Measurements from ENCODE around the gene RFX2.

The RFX2 gene

DNA sequence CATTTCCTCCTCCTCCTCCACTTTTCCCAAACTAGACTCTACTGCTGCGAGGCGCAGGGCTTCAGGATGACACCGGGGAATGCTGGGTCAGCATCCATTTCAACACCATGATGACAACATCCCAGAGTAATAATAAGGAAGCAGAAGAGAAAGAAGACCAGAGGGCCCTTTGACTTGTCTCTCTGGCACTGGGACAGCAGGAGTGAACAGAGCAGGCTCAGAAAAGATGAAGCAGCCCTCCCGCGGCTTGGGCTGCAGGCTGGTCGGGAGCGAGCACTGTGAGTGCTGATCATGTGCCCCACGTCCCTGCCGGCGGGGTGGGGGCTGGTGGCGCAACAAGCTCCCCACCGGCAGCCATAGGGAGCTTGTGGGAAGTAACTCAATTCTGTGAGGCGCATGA is 162.9 kb downstream of the RFX2 start:
- CTCF ChIA-PET, result no interaction called here

DNA sequence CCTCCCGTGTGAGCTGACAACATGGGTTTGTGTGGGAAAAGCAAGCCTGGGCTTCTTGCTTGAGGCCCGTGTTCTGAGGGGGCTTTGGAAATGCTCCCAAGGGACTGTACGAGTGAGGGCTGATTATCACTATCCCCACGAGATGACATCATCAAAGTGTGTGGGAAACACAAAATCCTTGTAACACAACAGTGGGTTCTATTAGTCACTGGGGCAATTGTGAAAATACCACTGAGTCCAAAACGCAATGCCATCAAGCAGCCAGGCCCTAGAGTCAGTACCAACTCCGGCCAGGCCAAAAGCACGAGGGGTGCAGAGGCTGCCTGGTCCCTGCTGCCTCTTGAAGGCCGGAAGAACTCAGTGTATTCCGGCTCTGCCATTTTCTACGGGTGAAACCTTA is 166.7 kb downstream of the RFX2 start:
- ChIA-PET CTCF (no interaction called here), POLR2A (no interaction called here)
- no peak for TF ChIP-seq NFRKB (IDR thresholded peaks at IDR 0.05)
- no peak for TF ChIP-seq FOXA1 (IDR thresholded peaks at IDR 0.05)
- TF ChIP-seq SP1 (IDR thresholded peaks at IDR 0.05), result no peak
- no peak for TF ChIP-seq HDGF (IDR thresholded peaks at IDR 0.05; ENCODE audit: borderline replicate concordance)
- DNase-seq (ENCODE audit: extremely low spot score), result no peak

More for the DNA sequence above, 162.9 kb downstream of the RFX2 start:
- TF ChIP-seq FOXM1 (IDR thresholded peaks at IDR 0.05; ENCODE audit: borderline replicate concordance) (no peak), HDGF (IDR thresholded peaks at IDR 0.05; ENCODE audit: borderline replicate concordance) (no peak), ARNT (IDR thresholded peaks at IDR 0.05) (no peak), ZNF384 (IDR thresholded peaks at IDR 0.05) (no peak), SUZ12 (IDR thresholded peaks at IDR 0.05) (no peak)
- DNase-seq (ENCODE audit: extremely low spot score), result no peak
- POLR2A ChIA-PET, result interaction anchor here (1.6 kb wide), 1 partner anchor 10 kb away, joined by 3 read pairs; no protein-coding TSS in a partner anchor
